Body of pancreas (tissue), 4 donors: ENCODE results near the gene MSX1.

Experiments used
- POLR2A ChIP-seq, 3 donors: fragments of 450-650 bp; IDR thresholded peaks; one replicate each; pipeline ENCODE4 v1.6.1; 2016; ENCODE audit warnings: antibody characterized with exemption in 3 of 3, mild to moderate bottlenecking in 2 of 3
- TF ChIP-seq, protein P1 (sequence below), 7 experiments: fragments of 450-650 bp in 4 of 7; fragments of 200-600 bp in 3 of 7; sonication (generic) in 3 of 7; IDR thresholded peaks; one replicate each; pipeline ENCODE4 v1.5.1; 2016 to 2019; ENCODE audit warnings: antibody characterized with exemption in 7 of 7

DNA sequence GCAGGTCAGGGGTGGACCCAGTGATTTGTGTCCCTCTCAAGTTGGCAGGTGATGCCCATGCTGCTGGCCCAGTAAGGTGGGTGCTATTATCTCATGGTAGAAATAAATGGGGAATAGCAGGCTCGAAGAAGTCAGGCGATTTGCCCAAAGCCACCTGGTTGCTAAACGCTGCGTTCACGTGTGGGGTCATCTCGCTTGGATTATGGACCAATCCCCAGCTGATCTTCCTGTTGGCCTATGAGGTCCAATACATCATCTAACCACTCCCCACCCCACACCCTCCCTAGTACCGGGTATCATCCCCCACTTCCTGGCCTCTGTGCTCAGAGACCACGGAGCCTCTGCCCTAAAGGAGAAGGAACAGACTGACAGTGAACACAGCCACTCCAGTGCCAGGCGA lies 18.3 kb upstream of the MSX1 start:
- TF ChIP-seq, protein P1, sequence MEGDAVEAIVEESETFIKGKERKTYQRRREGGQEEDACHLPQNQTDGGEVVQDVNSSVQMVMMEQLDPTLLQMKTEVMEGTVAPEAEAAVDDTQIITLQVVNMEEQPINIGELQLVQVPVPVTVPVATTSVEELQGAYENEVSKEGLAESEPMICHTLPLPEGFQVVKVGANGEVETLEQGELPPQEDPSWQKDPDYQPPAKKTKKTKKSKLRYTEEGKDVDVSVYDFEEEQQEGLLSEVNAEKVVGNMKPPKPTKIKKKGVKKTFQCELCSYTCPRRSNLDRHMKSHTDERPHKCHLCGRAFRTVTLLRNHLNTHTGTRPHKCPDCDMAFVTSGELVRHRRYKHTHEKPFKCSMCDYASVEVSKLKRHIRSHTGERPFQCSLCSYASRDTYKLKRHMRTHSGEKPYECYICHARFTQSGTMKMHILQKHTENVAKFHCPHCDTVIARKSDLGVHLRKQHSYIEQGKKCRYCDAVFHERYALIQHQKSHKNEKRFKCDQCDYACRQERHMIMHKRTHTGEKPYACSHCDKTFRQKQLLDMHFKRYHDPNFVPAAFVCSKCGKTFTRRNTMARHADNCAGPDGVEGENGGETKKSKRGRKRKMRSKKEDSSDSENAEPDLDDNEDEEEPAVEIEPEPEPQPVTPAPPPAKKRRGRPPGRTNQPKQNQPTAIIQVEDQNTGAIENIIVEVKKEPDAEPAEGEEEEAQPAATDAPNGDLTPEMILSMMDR (IDR thresholded peaks at IDR 0.05) = no peak
- TF ChIP-seq POLR2A (IDR thresholded peaks at IDR 0.05) = no peak
